Hepatocyte (in vitro differentiated cells): ENCODE measurements around the gene ACACA.

ENCODE experiments used
- EZH2 ChIP-seq: fragments of 200-600 bp; sonication (generic); IDR thresholded peaks from 2 replicates; pipeline ENCODE4 v1.6.1; 2016; ENCODE audit warnings: antibody characterized with exemption, mild to moderate bottlenecking, borderline replicate concordance
- TF ChIP-seq, protein P1 (sequence below): fragments of 200-600 bp; sonication (generic); IDR thresholded peaks from 2 replicates; pipeline ENCODE4 v1.5.1; 2016; ENCODE audit warnings: antibody characterized with exemption, mild to moderate bottlenecking; ENCODE audit not compliant: poor library complexity

DNA sequence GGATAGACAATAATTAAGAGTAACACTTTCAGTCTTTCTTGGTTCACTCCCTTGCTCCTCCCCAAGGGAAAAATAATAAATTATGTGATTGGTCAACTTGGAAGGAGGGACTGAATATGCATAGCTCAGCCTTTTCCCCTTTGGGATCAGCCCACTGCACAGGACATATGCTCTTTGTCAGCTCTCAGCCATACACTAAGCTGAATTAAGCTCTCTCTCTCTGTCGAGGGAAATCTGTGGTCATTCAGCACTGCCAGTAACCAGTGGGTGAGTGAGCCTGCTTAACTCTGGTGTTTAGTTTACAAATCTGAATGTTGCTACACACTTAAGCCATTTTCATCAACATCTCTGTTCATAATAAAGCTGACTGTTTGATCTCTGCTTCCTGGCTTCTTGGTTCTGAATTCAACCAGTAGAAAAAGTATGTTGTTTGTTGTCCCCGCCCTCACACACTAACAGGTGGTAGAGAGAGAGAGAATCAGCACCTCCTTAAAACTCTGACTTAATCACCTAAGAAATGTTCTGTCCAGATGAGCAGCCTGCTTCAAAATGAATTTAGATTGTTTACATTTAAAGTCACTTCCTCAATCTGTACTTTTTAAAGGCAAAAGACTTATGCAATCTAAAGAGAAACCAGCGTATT lies 133.1 kb downstream of the ACACA start:
- TF ChIP-seq EZH2, result no peak
- TF ChIP-seq, protein P1, sequence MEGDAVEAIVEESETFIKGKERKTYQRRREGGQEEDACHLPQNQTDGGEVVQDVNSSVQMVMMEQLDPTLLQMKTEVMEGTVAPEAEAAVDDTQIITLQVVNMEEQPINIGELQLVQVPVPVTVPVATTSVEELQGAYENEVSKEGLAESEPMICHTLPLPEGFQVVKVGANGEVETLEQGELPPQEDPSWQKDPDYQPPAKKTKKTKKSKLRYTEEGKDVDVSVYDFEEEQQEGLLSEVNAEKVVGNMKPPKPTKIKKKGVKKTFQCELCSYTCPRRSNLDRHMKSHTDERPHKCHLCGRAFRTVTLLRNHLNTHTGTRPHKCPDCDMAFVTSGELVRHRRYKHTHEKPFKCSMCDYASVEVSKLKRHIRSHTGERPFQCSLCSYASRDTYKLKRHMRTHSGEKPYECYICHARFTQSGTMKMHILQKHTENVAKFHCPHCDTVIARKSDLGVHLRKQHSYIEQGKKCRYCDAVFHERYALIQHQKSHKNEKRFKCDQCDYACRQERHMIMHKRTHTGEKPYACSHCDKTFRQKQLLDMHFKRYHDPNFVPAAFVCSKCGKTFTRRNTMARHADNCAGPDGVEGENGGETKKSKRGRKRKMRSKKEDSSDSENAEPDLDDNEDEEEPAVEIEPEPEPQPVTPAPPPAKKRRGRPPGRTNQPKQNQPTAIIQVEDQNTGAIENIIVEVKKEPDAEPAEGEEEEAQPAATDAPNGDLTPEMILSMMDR, result no peak
